Endodermal cell (in vitro differentiated cells): ENCODE measurements around the gene SYNE1. TPM values are rescaled to one million over a fixed set of nuclear protein-coding genes. Genes with fewer than 3 reads are reported as not detected.

ENCODE experiments used
- DNase-seq: peaks from one replicate; pipeline ENCODE4 v3.0.0-alpha.2; 2017
- H3K27ac ChIP-seq: 2 replicates; pipeline ENCODE4 v1.5.1; 2013; ENCODE audit warnings: mild to moderate bottlenecking, low read depth, low read length, moderate library complexity
- H3K27me3 ChIP-seq: 2 replicates; pipeline ENCODE4 v1.6.1; 2013; ENCODE audit warnings: mild to moderate bottlenecking, low read length, moderate library complexity; ENCODE audit not compliant: insufficient read depth, control insufficient read depth, poor library complexity, severe bottlenecking
- H3K36me3 ChIP-seq: 2 replicates; pipeline ENCODE4 v1.7.0; 2013; ENCODE audit warnings: mild to moderate bottlenecking, low read length, moderate library complexity; ENCODE audit not compliant: control insufficient read depth, insufficient read depth
- H3K4me1 ChIP-seq: one replicate; pipeline ENCODE4 v1.7.0; 2013; ENCODE audit warnings: low read length; ENCODE audit not compliant: control insufficient read depth, insufficient read depth
- H3K4me3 ChIP-seq: 2 replicates; pipeline ENCODE4 v1.5.1; 2013; ENCODE audit warnings: mild to moderate bottlenecking, low read length, moderate library complexity
- H3K9ac ChIP-seq: 2 replicates; pipeline ENCODE4 v1.6.1; 2013; ENCODE audit warnings: mild to moderate bottlenecking, low read length, moderate library complexity; ENCODE audit not compliant: poor library complexity, severe bottlenecking; ENCODE audit errors: extremely low read depth
- H3K9me3 ChIP-seq: 2 replicates; pipeline ENCODE4 v1.6.1; 2013; ENCODE audit warnings: mild to moderate bottlenecking, low read length, moderate library complexity; ENCODE audit not compliant: control insufficient read depth
- H3K27ac Mint-ChIP-seq: 2 replicates; pipeline ENCODE4 v1.8.0; 2020; ENCODE audit warnings: mixed read lengths
- H3K27me3 Mint-ChIP-seq: 2 replicates; pipeline ENCODE4 v1.8.0; 2021; ENCODE audit warnings: mild to moderate bottlenecking, mixed read lengths; ENCODE audit not compliant: insufficient read depth
- H3K36me3 Mint-ChIP-seq: 2 replicates; pipeline ENCODE4 v1.8.0; 2020; ENCODE audit warnings: low read depth, mixed read lengths
- H3K4me1 Mint-ChIP-seq: 2 replicates; pipeline ENCODE4 v1.8.0; 2020; ENCODE audit warnings: mixed read lengths
- H3K4me3 Mint-ChIP-seq: 2 replicates; pipeline ENCODE4 v1.8.0; 2020; ENCODE audit warnings: mild to moderate bottlenecking, moderate library complexity, mixed read lengths
- H3K9me3 Mint-ChIP-seq: 2 replicates; pipeline ENCODE4 v1.8.0; 2020; ENCODE audit warnings: mild to moderate bottlenecking, mixed read lengths
- CTCF ChIP-seq: fragments of 200-600 bp; sonication (generic); conservative IDR thresholded peaks from 2 replicates; pipeline ENCODE4 v1.5.0; 2021; ENCODE audit warnings: antibody characterized with exemption, mild to moderate bottlenecking
- WGBS, 2 experiments: methylation state at CpG; one replicate each; pipeline versions ENCODE4 v1.1.5 to v1.1.7; 2013; ENCODE audit warnings: missing lambda C conversion rate in 2 of 2, mixed read lengths in 1 of 2; ENCODE audit not compliant: insufficient coverage in 1 of 2, insufficient read length in 1 of 2; 5-methylcytosine and 5-hydroxymethylcytosine counted together
- total RNA-seq, 2 donors: library from RNA; stranded (reverse); fragmentation: NEBNext Ultra II Directional in 1 of 2; extraction: Animal tissue kit (Norgen Biotek cat#: 25700) in 1 of 2; gene quantifications; 2 replicates in 1 of 2; 3 replicates in 1 of 2; pipeline ENCODE4 v1.2.1, GENCODE V29; 2021

SYNE1 gene
- total RNA-seq, 2 donors from 2014 or later = 7.9 to 9.5 TPM

- no peaks in the 10 kb centered on the region for H3K27me3 ChIP-seq
- H3K4me3 ChIP-seq = no peak overlapping the region
- no peaks in the 10 kb centered on the region for H3K36me3 Mint-ChIP-seq
Observed at GRCh38 chr6:152534541-152534940, 102.6 kb downstream of the SYNE1 start.

GRCh38 chr6:152532556-152533422 is 104.4 kb downstream of the SYNE1 start:
- Mint-ChIP-seq H3K36me3 (no peaks in the 10 kb centered on the region), H3K4me3 (no peak overlapping the region), H3K4me1 (no peaks in the 10 kb centered on the region), H3K27ac (no peak overlapping the region), H3K9me3 (no peaks in the 10 kb centered on the region), H3K27me3 (peaks cover under 1% of the 10 kb centered on the region)
- H3K9ac ChIP-seq = no peak overlapping the region
- peaks cover 4% of the 10 kb centered on the region for H3K9me3 ChIP-seq
- H3K4me3 ChIP-seq = no peak overlapping the region
- no peak overlapping the region for H3K27ac ChIP-seq
- WGBS, 2 experiments = 85% methylated on average over 3 of the region's 3 CpGs; no CpG with 5 or more reads in 1 of the 2 experiments
- H3K36me3 ChIP-seq = no peaks in the 10 kb centered on the region
- H3K27me3 ChIP-seq = no peaks in the 10 kb centered on the region
- no peaks in the 10 kb centered on the region for H3K4me1 ChIP-seq
- DNase-seq = no peak
- no peak for TF ChIP-seq CTCF

More at GRCh38 chr6:152534541-152534940, 102.6 kb downstream of the SYNE1 start:
- no peaks in the 10 kb centered on the region for H3K27me3 Mint-ChIP-seq
- no peak overlapping the region for H3K9ac ChIP-seq
- H3K4me3 Mint-ChIP-seq = no peak overlapping the region
- DNase-seq = no peak
- WGBS, 2 experiments = 91% methylated on average over 1 of the region's 1 CpG; no CpG with 5 or more reads in 1 of the 2 experiments
- H3K4me1 Mint-ChIP-seq = no peaks in the 10 kb centered on the region
- H3K27ac Mint-ChIP-seq = no peak overlapping the region
- peaks cover 4% of the 10 kb centered on the region for H3K9me3 ChIP-seq
- no peaks in the 10 kb centered on the region for H3K4me1 ChIP-seq
- no peaks in the 10 kb centered on the region for H3K36me3 ChIP-seq
- no peak for TF ChIP-seq CTCF
- no peaks in the 10 kb centered on the region for H3K9me3 Mint-ChIP-seq
- no peak overlapping the region for H3K27ac ChIP-seq

GRCh38 chr6:152531659-152532058 is 105.5 kb downstream of the SYNE1 start:
- no peak overlapping the region for H3K4me3 ChIP-seq
- no peak for TF ChIP-seq CTCF

More at GRCh38 chr6:152531659-152532058, 105.5 kb downstream of the SYNE1 start:
- H3K4me3 Mint-ChIP-seq = no peak overlapping the region
- no peaks in the 10 kb centered on the region for H3K4me1 Mint-ChIP-seq
- Histone ChIP-seq H3K9ac (no peak overlapping the region), H3K27me3 (peaks cover under 1% of the 10 kb centered on the region), H3K27ac (no peak overlapping the region), H3K4me1 (peaks cover under 1% of the 10 kb centered on the region), H3K36me3 (no peaks in the 10 kb centered on the region), H3K9me3 (peaks cover 4% of the 10 kb centered on the region)
- 81 to 91% methylated on average over 2 of the region's 3 CpGs for whole genome bisulfite sequencing, 2 experiments
- H3K9me3 Mint-ChIP-seq = no peaks in the 10 kb centered on the region
- no peak for DNase-seq
- no peak overlapping the region for H3K27ac Mint-ChIP-seq
- H3K36me3 Mint-ChIP-seq = no peaks in the 10 kb centered on the region
- peaks cover 2% of the 10 kb centered on the region for H3K27me3 Mint-ChIP-seq
